ENCODE measurements around the gene MAGEA8. TPM values are rescaled to one million over a fixed set of nuclear protein-coding genes. Genes with fewer than 3 reads are reported as not detected.
"Not testable (repeated sequence)": the region's sequence is repeated elsewhere in the genome, so short reads cannot be mapped to it uniquely, and the experiment has no call there.

The MAGEA8 gene
- total RNA-seq, 1 donor from 2014 or later, result 0.22 TPM

- H3K9me3 Mint-ChIP-seq (ENCODE audit: low read depth), result peaks cover 33% of the 10 kb centered on the region
- H3K36me3 Mint-ChIP-seq (ENCODE audit: insufficient read depth), result peaks cover 1% of the 10 kb centered on the region
- TF ChIP-seq CTCF (IDR thresholded peaks at IDR 0.05; ENCODE audit: unreplicated experiment), result no peak
- no peaks in the 10 kb centered on the region for H3K4me1 Mint-ChIP-seq (ENCODE audit: low read depth)
- no peak overlapping the region for H3K4me3 Mint-ChIP-seq (ENCODE audit: low read depth)
- no peak overlapping the region for H3K27ac Mint-ChIP-seq
- no peaks in the 10 kb centered on the region for H3K27me3 Mint-ChIP-seq
- no peak for DNase-seq (ENCODE audit: low spot score, unreplicated experiment)
Measured at GRCh38 chrX:149909324-149910177, 28.6 kb downstream of the MAGEA8 start.

GRCh38 chrX:149910178-149910695, 29.3 kb downstream of the MAGEA8 start:
- H3K9me3 Mint-ChIP-seq (ENCODE audit: low read depth), result peaks cover 36% of the 10 kb centered on the region

GRCh38 chrX:149916745-149917392, 35.9 kb downstream of the MAGEA8 start:
- DNase-seq (ENCODE audit: low spot score, unreplicated experiment), result no peak
- H3K27me3 Mint-ChIP-seq, result no peaks in the 10 kb centered on the region
- H3K36me3 Mint-ChIP-seq (ENCODE audit: insufficient read depth), result peaks cover 1% of the 10 kb centered on the region
- TF ChIP-seq CTCF (IDR thresholded peaks at IDR 0.05; ENCODE audit: unreplicated experiment), result no peak
- no peak overlapping the region for H3K27ac Mint-ChIP-seq
- H3K4me1 Mint-ChIP-seq (ENCODE audit: low read depth), result no peaks in the 10 kb centered on the region
- H3K4me3 Mint-ChIP-seq (ENCODE audit: low read depth), result no peak overlapping the region
- peaks cover 25% of the 10 kb centered on the region for H3K9me3 Mint-ChIP-seq (ENCODE audit: low read depth)

More at GRCh38 chrX:149910178-149910695, 29.3 kb downstream of the MAGEA8 start:
- no peak for TF ChIP-seq CTCF (IDR thresholded peaks at IDR 0.05; ENCODE audit: unreplicated experiment)
- Mint-ChIP-seq H3K36me3 (ENCODE audit: insufficient read depth) (peaks cover 1% of the 10 kb centered on the region), H3K27me3 (no peaks in the 10 kb centered on the region), H3K4me3 (ENCODE audit: low read depth) (no peak overlapping the region), H3K27ac (no peak overlapping the region), H3K4me1 (ENCODE audit: low read depth) (no peaks in the 10 kb centered on the region)
- DNase-seq (ENCODE audit: low spot score, unreplicated experiment), result no peak

GRCh38 chrX:149923836-149924235, 42.9 kb downstream of the MAGEA8 start:
- not testable (repeated sequence) for H3K9me3 Mint-ChIP-seq (ENCODE audit: low read depth); H3K27me3 Mint-ChIP-seq; H3K27ac Mint-ChIP-seq; H3K4me3 Mint-ChIP-seq (ENCODE audit: low read depth); H3K36me3 Mint-ChIP-seq (ENCODE audit: insufficient read depth); DNase-seq (ENCODE audit: low spot score, unreplicated experiment); H3K4me1 Mint-ChIP-seq (ENCODE audit: low read depth)

- not testable (repeated sequence) for H3K4me3 Mint-ChIP-seq (ENCODE audit: low read depth); H3K4me1 Mint-ChIP-seq (ENCODE audit: low read depth); H3K9me3 Mint-ChIP-seq (ENCODE audit: low read depth); H3K27ac Mint-ChIP-seq; DNase-seq (ENCODE audit: low spot score, unreplicated experiment); H3K27me3 Mint-ChIP-seq; H3K36me3 Mint-ChIP-seq (ENCODE audit: insufficient read depth)
Measured at GRCh38 chrX:149924434-149924833, 43.5 kb downstream of the MAGEA8 start.

- not testable (repeated sequence) for H3K27ac Mint-ChIP-seq; DNase-seq (ENCODE audit: low spot score, unreplicated experiment); H3K4me3 Mint-ChIP-seq (ENCODE audit: low read depth); H3K27me3 Mint-ChIP-seq; H3K36me3 Mint-ChIP-seq (ENCODE audit: insufficient read depth); H3K4me1 Mint-ChIP-seq (ENCODE audit: low read depth); H3K9me3 Mint-ChIP-seq (ENCODE audit: low read depth)
Measured at GRCh38 chrX:149927245-149927963, 46.4 kb downstream of the MAGEA8 start.

- H3K4me3 Mint-ChIP-seq (ENCODE audit: low read depth); H3K36me3 Mint-ChIP-seq (ENCODE audit: insufficient read depth); H3K9me3 Mint-ChIP-seq (ENCODE audit: low read depth); H3K4me1 Mint-ChIP-seq (ENCODE audit: low read depth); H3K27ac Mint-ChIP-seq; DNase-seq (ENCODE audit: low spot score, unreplicated experiment); H3K27me3 Mint-ChIP-seq: not testable (repeated sequence)
Measured at GRCh38 chrX:149927964-149928258, 46.9 kb downstream of the MAGEA8 start.

- H3K27ac Mint-ChIP-seq; H3K27me3 Mint-ChIP-seq; H3K4me3 Mint-ChIP-seq (ENCODE audit: low read depth): not testable (repeated sequence)
Measured at GRCh38 chrX:149928635-149929034, 47.7 kb downstream of the MAGEA8 start.

GRCh38 chrX:149929400-149929799, 48.4 kb downstream of the MAGEA8 start, which contains the start of gene HSFX4:
HSFX4 (plus strand) TSS chrX:149929573; CDS start chrX:149929645, 72 bp downstream.
- not testable (repeated sequence) for H3K4me3 Mint-ChIP-seq (ENCODE audit: low read depth); H3K36me3 Mint-ChIP-seq (ENCODE audit: insufficient read depth); H3K9me3 Mint-ChIP-seq (ENCODE audit: low read depth); H3K27ac Mint-ChIP-seq; H3K27me3 Mint-ChIP-seq; DNase-seq (ENCODE audit: low spot score, unreplicated experiment); H3K4me1 Mint-ChIP-seq (ENCODE audit: low read depth)

More at GRCh38 chrX:149928635-149929034, 47.7 kb downstream of the MAGEA8 start:
- DNase-seq (ENCODE audit: low spot score, unreplicated experiment); H3K36me3 Mint-ChIP-seq (ENCODE audit: insufficient read depth); H3K9me3 Mint-ChIP-seq (ENCODE audit: low read depth); H3K4me1 Mint-ChIP-seq (ENCODE audit: low read depth): not testable (repeated sequence)
